ENCODE results near the gene MRFAP1.
"Not testable (repeated sequence)": the region's sequence is repeated elsewhere in the genome, so short reads cannot be mapped to it uniquely, and the experiment has no call there.

MRFAP1 gene

DNA sequence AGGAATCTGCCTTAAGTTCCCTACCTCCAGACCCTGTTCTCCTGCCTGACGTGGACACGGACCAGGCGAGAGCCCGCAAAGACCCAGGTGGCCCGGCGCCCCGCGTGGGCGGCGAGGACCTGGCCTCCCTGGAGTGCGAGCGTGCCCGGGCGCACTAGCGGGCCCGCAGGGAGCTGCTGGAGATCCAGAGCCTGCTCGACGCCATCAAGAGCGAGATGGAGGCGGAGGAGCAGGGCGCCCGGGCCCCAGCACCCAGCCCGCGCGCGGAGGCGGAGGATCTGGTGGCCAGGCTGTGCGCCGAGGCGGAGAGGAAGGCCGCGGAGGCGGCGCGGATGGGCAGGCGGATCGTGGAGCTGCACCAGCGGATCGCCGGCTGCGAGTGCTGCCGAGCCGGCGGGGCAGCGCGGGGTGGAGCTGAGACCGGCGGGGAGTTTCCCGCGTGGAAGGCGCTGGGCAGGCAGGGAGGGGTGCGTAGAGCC, 18.2 kb downstream of the MRFAP1 start:
- peak overlapping the region; percentile 65 for H3K9ac ChIP-seq (ENCODE audit: low read length)
- no peaks in the 10 kb centered on the region for H3K36me3 ChIP-seq (ENCODE audit: control insufficient read depth, insufficient read depth, low read length, severe bottlenecking)
- peak; percentile 58 for DNase-seq (ENCODE audit: low read depth)
- H3K27me3 ChIP-seq (replicated peaks; ENCODE audit: control insufficient read depth, insufficient read depth, low read length) = no peaks in the 10 kb centered on the region
- H3K4me3 ChIP-seq (ENCODE audit: low read length) = peak overlapping the region; percentile 77
- peaks cover 4% of the 10 kb centered on the region for H3K4me1 ChIP-seq (ENCODE audit: control insufficient read depth, insufficient read depth, low read length)
- no peaks in the 10 kb centered on the region for H3K9me3 ChIP-seq (ENCODE audit: control insufficient read depth, low read length)

DNA sequence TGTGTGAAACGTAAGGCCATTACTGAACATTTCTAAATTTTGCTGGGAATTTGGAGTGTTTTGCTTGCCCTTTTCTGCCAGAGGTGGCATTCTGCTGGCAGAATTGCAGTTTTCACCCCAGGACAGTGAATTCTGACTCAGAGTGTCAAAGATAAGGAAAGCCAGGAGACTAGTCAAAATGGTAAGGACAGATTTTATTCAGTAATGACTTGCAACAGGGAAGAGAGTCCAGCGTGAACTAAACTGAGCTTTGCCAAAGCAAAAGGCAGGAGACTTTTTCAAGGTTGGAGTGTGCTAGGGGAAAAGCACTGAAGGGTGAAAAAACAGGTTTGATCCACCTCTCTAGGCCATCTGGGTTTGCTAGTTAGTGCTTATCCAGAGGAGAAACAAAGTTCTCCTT, 19.4 kb downstream of the MRFAP1 start:
- H3K4me3 ChIP-seq (ENCODE audit: low read length) = no peak overlapping the region
- H3K9me3 ChIP-seq (ENCODE audit: control insufficient read depth, low read length) = no peaks in the 10 kb centered on the region
- peaks cover 4% of the 10 kb centered on the region for H3K4me1 ChIP-seq (ENCODE audit: control insufficient read depth, insufficient read depth, low read length)
- DNase-seq (ENCODE audit: low read depth) = no peak
- H3K36me3 ChIP-seq (ENCODE audit: control insufficient read depth, insufficient read depth, low read length, severe bottlenecking) = no peaks in the 10 kb centered on the region
- H3K9ac ChIP-seq (ENCODE audit: low read length) = no peak overlapping the region
- H3K27me3 ChIP-seq (replicated peaks; ENCODE audit: control insufficient read depth, insufficient read depth, low read length) = no peaks in the 10 kb centered on the region

DNA sequence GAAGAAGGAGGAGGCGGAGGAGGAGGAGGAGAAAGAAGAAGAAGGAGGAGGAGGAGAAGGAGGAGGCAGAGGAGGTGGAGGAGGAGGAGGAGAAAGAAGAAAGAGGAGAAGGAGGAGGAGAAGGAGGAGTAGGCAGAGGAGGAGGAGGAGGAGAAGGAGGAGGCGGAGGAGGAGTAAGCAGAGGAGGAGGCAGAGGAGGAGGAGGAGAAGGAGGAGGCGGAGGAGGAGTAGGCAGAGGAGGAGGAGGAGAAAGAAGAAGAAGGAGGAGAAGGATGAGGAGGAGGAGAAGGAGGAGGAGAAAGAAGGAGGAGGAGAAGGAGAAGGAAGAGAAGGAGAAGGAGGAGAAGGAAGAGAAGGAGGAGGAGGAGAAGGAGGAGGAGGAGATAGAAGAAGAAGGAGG, 19.9 kb downstream of the MRFAP1 start:
- Histone ChIP-seq H3K9me3 (ENCODE audit: control insufficient read depth, low read length) (no peaks in the 10 kb centered on the region), H3K27me3 (replicated peaks; ENCODE audit: control insufficient read depth, insufficient read depth, low read length) (no peaks in the 10 kb centered on the region), H3K4me3 (ENCODE audit: low read length) (no peak overlapping the region), H3K4me1 (ENCODE audit: control insufficient read depth, insufficient read depth, low read length) (peaks cover 4% of the 10 kb centered on the region), H3K9ac (ENCODE audit: low read length) (no peak overlapping the region), H3K36me3 (ENCODE audit: control insufficient read depth, insufficient read depth, low read length, severe bottlenecking) (no peaks in the 10 kb centered on the region)
- DNase-seq (ENCODE audit: low read depth) = no peak

DNA sequence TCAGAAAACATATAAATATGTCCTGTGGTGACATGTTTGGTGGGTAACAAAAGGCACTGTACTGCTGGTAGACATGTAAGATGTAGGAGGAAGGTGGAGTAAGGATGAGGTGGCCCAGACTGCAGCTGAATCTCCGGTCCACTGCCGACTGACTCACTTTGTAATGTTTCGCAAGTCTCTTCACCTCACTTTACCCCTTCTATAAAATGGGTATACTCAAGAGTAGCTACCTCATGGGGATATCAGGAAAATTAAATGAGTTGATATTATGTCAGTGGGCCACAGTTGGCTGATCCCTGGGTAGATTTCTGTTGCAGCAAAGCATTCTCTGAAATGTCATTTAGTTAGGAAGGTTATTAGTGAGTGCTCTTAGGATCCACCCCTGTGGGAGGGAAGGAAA, 22.1 kb downstream of the MRFAP1 start:
- no peak for DNase-seq (ENCODE audit: low read depth)
- H3K36me3 ChIP-seq (ENCODE audit: control insufficient read depth, insufficient read depth, low read length, severe bottlenecking) = no peaks in the 10 kb centered on the region
- H3K9me3 ChIP-seq (ENCODE audit: control insufficient read depth, low read length) = no peaks in the 10 kb centered on the region
- H3K27me3 ChIP-seq (replicated peaks; ENCODE audit: control insufficient read depth, insufficient read depth, low read length) = peaks cover 4% of the 10 kb centered on the region
- H3K4me1 ChIP-seq (ENCODE audit: control insufficient read depth, insufficient read depth, low read length) = peaks cover 4% of the 10 kb centered on the region
- no peak overlapping the region for H3K4me3 ChIP-seq (ENCODE audit: low read length)
- no peak overlapping the region for H3K9ac ChIP-seq (ENCODE audit: low read length)

DNA sequence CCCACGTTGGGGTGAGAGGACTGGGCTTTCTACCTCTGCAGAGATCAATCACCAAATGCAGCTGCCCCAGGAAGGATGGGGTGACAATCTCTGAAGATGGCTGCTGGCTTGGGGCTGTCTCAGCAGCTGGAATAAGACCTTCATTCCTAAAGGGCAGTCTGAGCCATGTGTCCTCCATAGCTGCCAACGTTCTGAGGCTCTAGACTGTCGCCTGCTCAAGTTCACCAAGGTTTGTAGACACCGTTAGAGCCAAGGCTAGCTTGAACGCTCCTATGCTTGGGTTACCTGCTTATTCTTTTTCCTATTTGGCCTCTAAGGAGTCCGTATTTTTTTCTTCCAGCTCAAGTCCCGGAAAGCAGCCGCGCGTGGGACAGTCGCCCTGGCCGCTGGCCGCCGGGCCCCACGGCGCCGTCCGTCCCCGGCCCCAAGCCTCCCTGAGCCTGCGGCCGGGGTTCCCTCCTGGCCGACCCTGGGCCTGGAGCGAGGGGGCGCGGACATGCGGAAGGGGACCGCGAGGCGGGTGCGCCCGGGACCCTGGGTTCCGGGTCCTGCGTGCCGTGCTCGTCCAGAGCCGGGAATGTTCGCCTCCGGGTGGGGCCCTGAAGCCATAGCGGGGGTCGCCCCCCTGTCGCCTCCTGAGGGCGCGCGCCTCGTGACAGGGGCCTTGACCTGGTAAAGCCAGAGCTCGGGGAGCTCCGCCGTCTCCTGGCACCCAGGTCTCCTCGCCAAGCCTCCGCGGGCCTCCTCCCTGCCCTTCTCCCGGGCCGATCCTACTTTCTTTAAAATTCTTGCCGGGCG, 23.3 kb downstream of the MRFAP1 start:
- Histone ChIP-seq H3K4me1 (ENCODE audit: control insufficient read depth, insufficient read depth, low read length) (peaks cover 4% of the 10 kb centered on the region), H3K9ac (ENCODE audit: low read length) (peak overlapping the region; percentile 61), H3K4me3 (ENCODE audit: low read length) (peak overlapping the region; percentile 57), H3K27me3 (replicated peaks; ENCODE audit: control insufficient read depth, insufficient read depth, low read length) (peaks cover 4% of the 10 kb centered on the region), H3K9me3 (ENCODE audit: control insufficient read depth, low read length) (no peaks in the 10 kb centered on the region), H3K36me3 (ENCODE audit: control insufficient read depth, insufficient read depth, low read length, severe bottlenecking) (no peaks in the 10 kb centered on the region)
- DNase-seq (ENCODE audit: low read depth) = no peak

DNA sequence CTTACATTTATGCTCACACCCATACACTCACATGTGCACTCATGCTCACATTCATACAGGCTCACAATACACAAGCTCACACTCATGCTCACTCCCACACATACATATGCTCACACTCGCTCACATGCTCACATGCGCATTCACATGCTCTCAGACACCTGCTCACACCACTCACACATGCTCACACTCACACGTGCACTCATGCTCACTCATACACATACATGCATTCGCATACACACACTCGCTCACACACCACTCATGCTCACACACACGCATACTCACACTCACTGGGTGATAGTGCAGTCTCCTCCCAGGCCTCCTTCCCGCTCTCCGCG, 24.8 kb downstream of the MRFAP1 start:
- Histone ChIP-seq H3K4me1 (ENCODE audit: control insufficient read depth, insufficient read depth, low read length) (no peaks in the 10 kb centered on the region), H3K9ac (ENCODE audit: low read length) (no peak overlapping the region), H3K4me3 (ENCODE audit: low read length) (no peak overlapping the region), H3K36me3 (ENCODE audit: control insufficient read depth, insufficient read depth, low read length, severe bottlenecking) (no peaks in the 10 kb centered on the region), H3K9me3 (ENCODE audit: control insufficient read depth, low read length) (no peaks in the 10 kb centered on the region), H3K27me3 (replicated peaks; ENCODE audit: control insufficient read depth, insufficient read depth, low read length) (peaks cover 4% of the 10 kb centered on the region)
- no peak for DNase-seq (ENCODE audit: low read depth)

DNA sequence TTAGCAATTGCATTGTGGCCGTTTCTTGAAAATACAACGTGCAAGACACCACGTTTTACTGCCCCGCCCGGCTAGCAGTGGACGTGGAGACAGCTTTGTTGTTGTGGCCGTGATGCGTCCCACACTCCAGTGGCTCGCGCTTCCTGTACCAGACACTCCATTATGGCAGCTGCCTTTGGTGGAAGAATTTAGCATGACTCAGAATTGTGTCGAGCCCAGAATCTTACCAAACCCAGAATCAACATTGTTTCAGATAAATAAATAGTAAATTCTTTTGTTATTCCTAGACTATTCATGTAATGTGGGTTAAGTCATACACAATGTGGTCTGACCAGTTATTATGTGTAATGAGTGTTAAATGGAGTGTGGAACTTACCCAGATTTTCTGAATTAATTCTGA, 27.9 kb downstream of the MRFAP1 start:
- no peak overlapping the region for H3K9ac ChIP-seq (ENCODE audit: low read length)

DNA sequence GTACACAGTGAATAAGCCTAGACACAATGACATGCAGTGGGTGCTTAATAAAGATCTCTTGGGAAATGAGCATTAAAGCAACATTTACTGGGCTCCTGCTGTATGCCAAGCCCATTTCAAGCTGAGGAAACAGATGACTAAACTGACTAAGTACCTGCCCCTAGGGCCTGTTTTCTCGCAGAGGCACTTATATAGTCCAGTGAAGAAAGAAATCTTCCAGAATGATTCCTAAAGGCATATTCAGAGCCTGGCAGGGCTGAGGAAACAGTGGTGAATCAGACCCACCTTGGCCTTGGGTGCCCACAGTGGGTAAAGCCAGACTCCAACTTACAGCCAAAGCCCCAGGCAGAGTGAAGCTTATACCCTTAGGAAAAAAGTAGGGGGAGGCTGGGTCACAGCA, 31.2 kb downstream of the MRFAP1 start:
- H3K36me3 ChIP-seq (ENCODE audit: control insufficient read depth, insufficient read depth, low read length, severe bottlenecking) = no peaks in the 10 kb centered on the region
- DNase-seq (ENCODE audit: low read depth) = no peak
- peaks cover 18% of the 10 kb centered on the region for H3K4me1 ChIP-seq (ENCODE audit: control insufficient read depth, insufficient read depth, low read length)
- H3K4me3 ChIP-seq (ENCODE audit: low read length) = no peak overlapping the region
- no peaks in the 10 kb centered on the region for H3K27me3 ChIP-seq (replicated peaks; ENCODE audit: control insufficient read depth, insufficient read depth, low read length)
- no peaks in the 10 kb centered on the region for H3K9me3 ChIP-seq (ENCODE audit: control insufficient read depth, low read length)
- no peak overlapping the region for H3K9ac ChIP-seq (ENCODE audit: low read length)

More for the DNA sequence above, 27.9 kb downstream of the MRFAP1 start:
- Histone ChIP-seq H3K36me3 (ENCODE audit: control insufficient read depth, insufficient read depth, low read length, severe bottlenecking) (no peaks in the 10 kb centered on the region), H3K9me3 (ENCODE audit: control insufficient read depth, low read length) (no peaks in the 10 kb centered on the region), H3K27me3 (replicated peaks; ENCODE audit: control insufficient read depth, insufficient read depth, low read length) (peaks cover 4% of the 10 kb centered on the region), H3K4me1 (ENCODE audit: control insufficient read depth, insufficient read depth, low read length) (no peaks in the 10 kb centered on the region), H3K4me3 (ENCODE audit: low read length) (no peak overlapping the region)
- peak; percentile 40 for DNase-seq (ENCODE audit: low read depth)

DNA sequence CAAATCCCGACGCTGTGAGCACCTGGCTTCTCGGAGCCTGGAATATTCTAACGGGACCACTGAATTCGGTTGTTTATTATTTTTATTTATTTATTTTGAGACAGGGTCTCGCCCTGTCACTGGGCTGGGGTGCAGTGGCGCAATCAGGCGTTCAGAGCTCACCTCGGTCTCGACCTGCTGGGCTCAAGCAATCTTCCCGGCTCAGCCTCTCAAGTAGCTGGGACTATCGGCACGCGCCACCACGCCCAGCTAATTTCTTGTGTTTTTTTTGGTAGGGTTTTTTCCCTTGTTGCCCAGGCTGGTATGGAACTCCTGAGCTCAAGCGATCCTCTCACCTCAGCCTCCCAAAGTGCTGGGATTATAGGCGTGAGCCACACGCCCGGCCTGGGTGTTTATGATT, 31.6 kb downstream of the MRFAP1 start:
- no peaks in the 10 kb centered on the region for H3K9me3 ChIP-seq (ENCODE audit: control insufficient read depth, low read length)
- H3K4me3 ChIP-seq (ENCODE audit: low read length) = no peak overlapping the region
- H3K4me1 ChIP-seq (ENCODE audit: control insufficient read depth, insufficient read depth, low read length) = peaks cover 18% of the 10 kb centered on the region
- H3K9ac ChIP-seq (ENCODE audit: low read length) = no peak overlapping the region
- H3K27me3 ChIP-seq (replicated peaks; ENCODE audit: control insufficient read depth, insufficient read depth, low read length) = no peaks in the 10 kb centered on the region
- H3K36me3 ChIP-seq (ENCODE audit: control insufficient read depth, insufficient read depth, low read length, severe bottlenecking) = no peaks in the 10 kb centered on the region
- no peak for DNase-seq (ENCODE audit: low read depth)

DNA sequence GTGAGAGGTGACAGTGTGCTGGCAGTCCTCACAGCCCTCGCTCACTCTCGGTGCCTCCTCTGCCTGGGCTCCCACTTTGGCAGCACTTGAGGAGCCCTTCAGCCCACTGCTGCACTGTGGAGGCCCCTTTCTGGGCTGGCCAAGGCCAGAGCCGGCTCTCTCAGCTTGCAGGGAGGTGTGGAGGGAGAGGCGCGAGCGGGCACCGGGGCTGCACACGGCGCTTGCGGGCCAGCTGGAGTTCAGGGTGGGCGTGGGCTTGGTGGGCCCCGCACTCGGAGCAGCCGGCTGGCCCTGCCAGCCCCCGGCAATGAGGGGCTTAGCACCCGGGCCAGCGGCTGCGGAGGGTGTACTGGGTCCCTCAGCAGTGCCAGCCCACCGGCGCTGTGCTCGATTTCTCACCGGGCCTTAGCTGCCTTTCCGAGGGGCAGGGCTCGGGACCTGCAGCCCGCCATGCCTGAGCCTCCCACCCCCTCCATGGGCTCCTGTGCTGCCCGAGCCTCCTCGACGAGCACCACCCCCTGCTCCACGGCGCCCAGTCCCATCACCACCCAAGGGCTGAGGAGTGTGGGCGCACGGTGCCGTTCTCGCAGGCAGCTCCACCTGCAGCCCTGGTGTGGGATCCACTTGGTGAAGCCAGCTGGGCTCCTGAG, 32.2 kb downstream of the MRFAP1 start:
- not testable (repeated sequence) for H3K9ac ChIP-seq (ENCODE audit: low read length); H3K4me3 ChIP-seq (ENCODE audit: low read length); H3K36me3 ChIP-seq (ENCODE audit: control insufficient read depth, insufficient read depth, low read length, severe bottlenecking); H3K9me3 ChIP-seq (ENCODE audit: control insufficient read depth, low read length); DNase-seq (ENCODE audit: low read depth); H3K27me3 ChIP-seq (replicated peaks; ENCODE audit: control insufficient read depth, insufficient read depth, low read length)
- peaks cover 18% of the 10 kb centered on the region for H3K4me1 ChIP-seq (ENCODE audit: control insufficient read depth, insufficient read depth, low read length)

DNA sequence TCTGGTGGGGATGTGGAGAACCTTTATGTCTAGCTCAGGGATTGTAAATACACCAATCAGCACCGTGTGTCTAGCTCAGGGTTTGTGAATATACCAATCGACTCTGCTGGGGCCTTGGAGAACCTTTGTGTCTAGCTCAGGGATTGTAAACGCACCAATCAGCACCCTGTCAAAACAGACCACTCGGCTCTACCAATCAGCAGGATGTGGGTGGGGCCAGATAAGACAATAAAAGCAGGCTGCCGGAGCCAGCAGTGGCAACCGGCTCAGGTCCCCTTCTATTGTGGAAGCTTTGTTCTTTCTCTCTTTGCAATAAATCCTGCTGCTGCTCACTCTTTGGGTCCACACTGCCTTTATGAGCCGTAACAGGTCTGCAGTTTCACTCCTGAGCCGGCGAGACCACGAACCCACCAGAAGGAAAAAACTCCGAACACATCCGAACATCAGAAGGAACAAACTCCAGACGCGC, 32.7 kb downstream of the MRFAP1 start:
- H3K4me1 ChIP-seq (ENCODE audit: control insufficient read depth, insufficient read depth, low read length) = peaks cover 18% of the 10 kb centered on the region
- H3K9me3 ChIP-seq (ENCODE audit: control insufficient read depth, low read length); H3K36me3 ChIP-seq (ENCODE audit: control insufficient read depth, insufficient read depth, low read length, severe bottlenecking); H3K27me3 ChIP-seq (replicated peaks; ENCODE audit: control insufficient read depth, insufficient read depth, low read length); DNase-seq (ENCODE audit: low read depth): not testable (repeated sequence)
- peak overlapping the region; percentile 88 for H3K9ac ChIP-seq (ENCODE audit: low read length)
- peak overlapping the region; percentile 89 for H3K4me3 ChIP-seq (ENCODE audit: low read length)

Data from adipocyte (in vitro differentiated cells).